HepG2 (cell line): ENCODE measurements around the gene PTK7. TPM values are rescaled to one million over a fixed set of nuclear protein-coding genes. Genes with fewer than 3 reads are reported as not detected.

Experiments
- ASH2L ChIP-seq: fragments of 300-600, 200-600 bp; sonication (generic); IDR thresholded peaks from 2 replicates; pipeline ENCODE4 v1.7.0; 2017; ENCODE audit warnings: low read depth, mild to moderate bottlenecking, moderate library complexity, mixed read lengths, low read length; ENCODE audit not compliant: insufficient read length
- BCL6 ChIP-seq: IDR thresholded peaks from 2 replicates; pipeline ENCODE4 v1.6.1; 2016; ENCODE audit warnings: missing genetic modification reagents, missing compliant biosample characterization
- CTCF ChIP-seq: sonication (generic); formaldehyde crosslinking; IDR thresholded peaks from 2 replicates; pipeline ENCODE4 v1.5.0; 2020; ENCODE audit warnings: mild to moderate bottlenecking, missing genetic modification reagents, moderate library complexity
- EED ChIP-seq: sonication (generic); formaldehyde crosslinking; IDR thresholded peaks from 2 replicates; pipeline ENCODE4 v1.5.0; 2020; ENCODE audit warnings: mild to moderate bottlenecking, missing genetic modification reagents
- FIP1L1 ChIP-seq: fragments of 200-400 bp; formaldehyde crosslinking; IDR thresholded peaks from 2 replicates; pipeline ENCODE4 v1.6.1; 2018; ENCODE audit warnings: low read depth, mild to moderate bottlenecking, low read length, moderate library complexity, borderline replicate concordance; ENCODE audit not compliant: insufficient read depth
- HNF4A ChIP-seq: sonication (generic); formaldehyde crosslinking; IDR thresholded peaks from 2 replicates; pipeline ENCODE4 v1.4.0; 2020; ENCODE audit warnings: missing genetic modification reagents
- HOXD1 ChIP-seq: sonication (generic); formaldehyde crosslinking; IDR thresholded peaks from 2 replicates; pipeline ENCODE4 v1.5.0; 2020; ENCODE audit warnings: missing genetic modification reagents
- IKZF1 ChIP-seq: fragments of 450-650 bp; IDR thresholded peaks from 2 replicates; pipeline ENCODE4 v1.7.1; 2016
- IRX3 ChIP-seq: sonication (generic); formaldehyde crosslinking; IDR thresholded peaks from 2 replicates; pipeline ENCODE4 v1.8.1; 2023; ENCODE audit warnings: mild to moderate bottlenecking, low read depth, missing genetic modification reagents, borderline replicate concordance
- JARID2 ChIP-seq: sonication (generic); formaldehyde crosslinking; IDR thresholded peaks from 2 replicates; pipeline ENCODE4 v1.8.1; 2023; ENCODE audit warnings: missing genetic modification reagents, inconsistent platforms; ENCODE audit not compliant: insufficient replicate concordance
- MIER3 ChIP-seq: IDR thresholded peaks from 2 replicates; pipeline ENCODE4 v1.6.1; 2016; ENCODE audit warnings: missing compliant biosample characterization, borderline replicate concordance
- NFE2 ChIP-seq: sonication (generic); formaldehyde crosslinking; IDR thresholded peaks from 2 replicates; pipeline ENCODE4 v1.4.0; 2020; ENCODE audit warnings: missing genetic modification reagents
- NR0B2 ChIP-seq: sonication (generic); formaldehyde crosslinking; IDR thresholded peaks from 2 replicates; pipeline ENCODE4 v1.4.0; 2020; ENCODE audit warnings: mild to moderate bottlenecking, missing genetic modification reagents
- SMAD9 ChIP-seq: sonication (generic); formaldehyde crosslinking; IDR thresholded peaks from 2 replicates; pipeline ENCODE4 v1.5.1; 2020; ENCODE audit warnings: mild to moderate bottlenecking, missing genetic modification reagents
- TCF12 ChIP-seq, 2 experiments: fragments of 450-650 bp in 1 of 2; sonication (generic) in 1 of 2; formaldehyde crosslinking in 1 of 2; IDR thresholded peaks; 2 replicates each; pipeline versions ENCODE4 v1.6.1 to v1.8.0; 2017 to 2022; ENCODE audit warnings: antibody characterized with exemption in 1 of 2, mild to moderate bottlenecking in 1 of 2, missing genetic modification reagents in 1 of 2, moderate library complexity in 1 of 2
- ZBTB38 ChIP-seq: sonication (generic); formaldehyde crosslinking; IDR thresholded peaks from 2 replicates; pipeline ENCODE4 v1.5.1; 2020; ENCODE audit warnings: mild to moderate bottlenecking, missing genetic modification reagents
- ZNF431 ChIP-seq: sonication (generic); formaldehyde crosslinking; IDR thresholded peaks from 2 replicates; pipeline ENCODE4 v1.9.0; 2022; ENCODE audit warnings: missing genetic modification reagents, low read depth, mild to moderate bottlenecking, borderline replicate concordance
- ZNF550 ChIP-seq: sonication (generic); formaldehyde crosslinking; IDR thresholded peaks from 2 replicates; pipeline ENCODE4 v1.4.0; 2020; ENCODE audit warnings: mild to moderate bottlenecking, missing genetic modification reagents, borderline replicate concordance
- ZNF558 ChIP-seq: sonication (generic); formaldehyde crosslinking; IDR thresholded peaks from 2 replicates; pipeline ENCODE4 v1.9.0; 2022; ENCODE audit warnings: mild to moderate bottlenecking, missing genetic modification reagents, borderline replicate concordance
- ZNF713 ChIP-seq: sonication (generic); formaldehyde crosslinking; IDR thresholded peaks from 2 replicates; pipeline ENCODE4 v1.4.0; 2020; ENCODE audit warnings: mild to moderate bottlenecking, missing genetic modification reagents
- polyA plus RNA-seq, 8 experiments: library from polyadenylated mRNA; depleted of rRNA in 3 of 8; stranded (reverse) in 7 of 8; unstranded in 1 of 8; fragments of >200 nt; fragmentation: Illumina TruSeq in 4 of 8; extraction: Trizol in 4 of 8; gene quantifications; 2 replicates each; pipeline versions ENCODE4 v1.2.1 to v1.2.3, GENCODE V29; 2011 to 2016; ENCODE audit warnings: low read depth in 4 of 8, missing spikeins in 1 of 8, mixed read lengths in 1 of 8; ENCODE audit not compliant: insufficient read depth in 1 of 8
- total RNA-seq, 5 experiments: library from RNA; depleted of rRNA; stranded (reverse); fragments of >200 nt; fragmentation: Illumina TruSeq; extraction: Trizol; gene quantifications; 2 replicates each; pipeline ENCODE4 v1.2.3, GENCODE V29; 2016; ENCODE audit warnings: low read depth in 1 of 5
- TF ChIP-seq, protein P1 (sequence below): sonication (generic); formaldehyde crosslinking; IDR thresholded peaks from 2 replicates; pipeline ENCODE4 v1.4.0; 2020; ENCODE audit warnings: missing genetic modification reagents
- TF ChIP-seq, protein P2 (sequence below): IDR thresholded peaks from 2 replicates; pipeline ENCODE4 v1.6.1; 2012; ENCODE audit warnings: low read depth, low read length, improper control_type of control experiment
- TF ChIP-seq, protein P3 (sequence below): IDR thresholded peaks from 2 replicates; pipeline ENCODE4 v1.6.1; 2016; ENCODE audit warnings: missing compliant biosample characterization, missing genetic modification reagents, borderline replicate concordance

Gene PTK7
- total and polyA plus RNA-seq, 2 of the 13 experiments (the other 11 are each of a cell fraction or from before 2014, with no cell fraction given) = 98.5 to 99.8 TPM

- TF ChIP-seq, protein P1, sequence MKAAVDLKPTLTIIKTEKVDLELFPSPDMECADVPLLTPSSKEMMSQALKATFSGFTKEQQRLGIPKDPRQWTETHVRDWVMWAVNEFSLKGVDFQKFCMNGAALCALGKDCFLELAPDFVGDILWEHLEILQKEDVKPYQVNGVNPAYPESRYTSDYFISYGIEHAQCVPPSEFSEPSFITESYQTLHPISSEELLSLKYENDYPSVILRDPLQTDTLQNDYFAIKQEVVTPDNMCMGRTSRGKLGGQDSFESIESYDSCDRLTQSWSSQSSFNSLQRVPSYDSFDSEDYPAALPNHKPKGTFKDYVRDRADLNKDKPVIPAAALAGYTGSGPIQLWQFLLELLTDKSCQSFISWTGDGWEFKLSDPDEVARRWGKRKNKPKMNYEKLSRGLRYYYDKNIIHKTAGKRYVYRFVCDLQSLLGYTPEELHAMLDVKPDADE (CRISPR knock-in tag) = peak; percentile 58; the same call in 1 of the 2 replicates
- TF ChIP-seq ZNF431 (CRISPR knock-in tag) = peak; percentile 84; the same call in 1 of the 2 replicates
- no peak for TF ChIP-seq NR0B2
- TF ChIP-seq CTCF = no peak
- TF ChIP-seq ZNF558 = no peak
- no peak; the same call in 1 of the 2 replicates for TF ChIP-seq HNF4A
- TF ChIP-seq BCL6 (CRISPR knock-in tag) = peak; percentile 50; the same call in 1 of the 2 replicates
- peak; percentile 91 for TF ChIP-seq MIER3
- TF ChIP-seq ZNF713 (CRISPR knock-in tag) = no peak; the same call in 1 of the 2 replicates
- TF ChIP-seq ASH2L = peak; percentile 83
- TF ChIP-seq ZBTB38 (CRISPR knock-in tag) = no peak
- TF ChIP-seq, protein P2, sequence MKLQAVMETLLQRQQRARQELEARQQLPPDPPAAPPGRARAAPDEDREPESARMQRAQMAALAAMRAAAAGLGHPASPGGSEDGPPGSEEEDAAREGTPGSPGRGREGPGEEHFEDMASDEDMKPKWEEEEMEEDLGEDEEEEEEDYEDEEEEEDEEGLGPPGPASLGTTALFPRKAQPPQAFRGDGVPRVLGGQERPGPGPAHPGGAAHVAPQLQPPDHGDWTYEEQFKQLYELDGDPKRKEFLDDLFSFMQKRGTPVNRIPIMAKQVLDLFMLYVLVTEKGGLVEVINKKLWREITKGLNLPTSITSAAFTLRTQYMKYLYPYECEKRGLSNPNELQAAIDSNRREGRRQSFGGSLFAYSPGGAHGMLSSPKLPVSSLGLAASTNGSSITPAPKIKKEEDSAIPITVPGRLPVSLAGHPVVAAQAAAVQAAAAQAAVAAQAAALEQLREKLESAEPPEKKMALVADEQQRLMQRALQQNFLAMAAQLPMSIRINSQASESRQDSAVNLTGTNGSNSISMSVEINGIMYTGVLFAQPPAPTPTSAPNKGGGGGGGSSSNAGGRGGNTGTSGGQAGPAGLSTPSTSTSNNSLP = no peak
- TF ChIP-seq HOXD1 (CRISPR knock-in tag) = peak; percentile 64
- 0 out of 2 replicates have a peak, but pooled peaks have one; percentile 4 for TF ChIP-seq ZNF550 (CRISPR knock-in tag)
- peak; percentile 72; the same call in 1 of the 2 replicates for TF ChIP-seq EED (CRISPR knock-in tag)
- TF ChIP-seq, protein P3, sequence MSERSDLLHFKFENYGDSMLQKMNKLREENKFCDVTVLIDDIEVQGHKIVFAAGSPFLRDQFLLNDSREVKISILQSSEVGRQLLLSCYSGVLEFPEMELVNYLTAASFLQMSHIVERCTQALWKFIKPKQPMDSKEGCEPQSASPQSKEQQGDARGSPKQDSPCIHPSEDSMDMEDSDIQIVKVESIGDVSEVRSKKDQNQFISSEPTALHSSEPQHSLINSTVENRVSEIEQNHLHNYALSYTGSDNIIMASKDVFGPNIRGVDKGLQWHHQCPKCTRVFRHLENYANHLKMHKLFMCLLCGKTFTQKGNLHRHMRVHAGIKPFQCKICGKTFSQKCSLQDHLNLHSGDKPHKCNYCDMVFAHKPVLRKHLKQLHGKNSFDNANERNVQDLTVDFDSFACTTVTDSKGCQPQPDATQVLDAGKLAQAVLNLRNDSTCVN = peak; percentile 90
- 0 out of 2 replicates have a peak, but pooled peaks have one; percentile 63 for TF ChIP-seq IRX3 (CRISPR knock-in tag)
- no peak for TF ChIP-seq NFE2 (CRISPR knock-in tag)
- no peak for TF ChIP-seq IKZF1
- TF ChIP-seq JARID2 = peak; percentile 99
- TF ChIP-seq SMAD9 = no peak
- TF ChIP-seq FIP1L1 = peak; percentile 69; the same call in 1 of the 2 replicates
- no peak for TF ChIP-seq TCF12 (IDR thresholded peaks at IDR 0.05)
- TF ChIP-seq TCF12 (CRISPR knock-in tag; IDR thresholded peaks at IDR 0.05) = peak; percentile 59; the same call in 1 of the 2 replicates
Observed at GRCh38 chr6:43053545-43054205, 22.4 kb upstream of the PTK7 start, which contains the start of gene CUL7 (continued).
